GM19372 (cell line): ENCODE data around the gene LCE1C.

Experiments used
- ATAC-seq: cut with Tn5 transposase; IDR thresholded peaks from one replicate; pipeline ENCODE4 v1.9.1; 2021; ENCODE audit warnings: mild to moderate bottlenecking, low read depth, moderate library complexity; ENCODE audit not compliant: unreplicated experiment

LCE1C gene, protein sequence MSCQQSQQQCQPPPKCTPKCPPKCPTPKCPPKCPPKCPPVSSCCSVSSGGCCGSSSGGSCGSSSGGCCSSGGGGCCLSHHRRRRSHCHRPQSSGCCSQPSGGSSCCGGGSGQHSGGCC

DNA sequence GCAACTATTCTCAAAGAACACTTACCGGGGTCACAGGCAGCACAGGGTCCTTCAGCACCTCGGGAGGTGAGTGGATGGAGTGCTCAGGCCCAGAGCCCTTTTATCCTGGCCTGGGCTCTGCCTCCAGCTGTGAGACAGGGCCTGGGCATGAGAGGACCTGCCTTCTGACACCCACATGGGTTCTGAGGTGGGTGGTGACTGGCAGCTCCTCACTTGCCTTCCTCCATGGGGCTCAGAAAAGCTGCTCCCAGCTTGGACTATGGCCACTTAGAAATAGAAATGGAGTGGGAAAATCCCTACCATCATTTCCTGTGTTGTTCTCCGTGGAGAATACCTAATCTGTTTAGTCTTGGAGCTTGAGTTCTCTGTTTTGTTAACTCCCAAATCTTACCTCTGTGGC is at the start of gene LCE1C:
TSS of gene LCE1C (minus strand) at position 76 of the 400 bp plus-strand sequence. CDS start 1,173 bp downstream, outside the sequence.
- no peak for ATAC-seq

GRCh38 chr1:152855661-152856060 is 49.2 kb upstream of the LCE1C start:
- ATAC-seq = no peak

DNA sequence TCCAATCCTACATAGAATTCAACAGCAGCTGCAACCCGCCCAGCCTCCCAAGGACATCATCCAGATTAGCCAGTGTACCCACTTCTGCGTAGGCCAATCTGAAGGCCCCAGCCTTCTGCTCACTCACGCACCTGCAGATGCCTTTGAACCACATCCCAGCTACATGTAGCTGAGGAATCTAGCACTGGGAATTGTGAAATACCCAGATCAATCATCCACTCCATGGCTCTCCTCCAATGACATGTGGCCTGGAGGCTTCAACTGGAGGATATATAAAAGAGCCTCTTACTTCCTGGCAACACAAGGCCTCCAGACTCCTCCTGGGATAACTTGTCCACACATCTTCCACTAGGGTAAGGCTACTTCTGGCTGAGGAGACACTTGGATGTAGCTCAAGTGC is 36.1 kb upstream of the LCE1C start, which contains the start of gene LCE6A:
TSS of gene LCE6A (plus strand) at position 301 of the 400 bp plus-strand sequence. CDS start 665 bp downstream, outside the sequence.
- no peak for ATAC-seq

DNA sequence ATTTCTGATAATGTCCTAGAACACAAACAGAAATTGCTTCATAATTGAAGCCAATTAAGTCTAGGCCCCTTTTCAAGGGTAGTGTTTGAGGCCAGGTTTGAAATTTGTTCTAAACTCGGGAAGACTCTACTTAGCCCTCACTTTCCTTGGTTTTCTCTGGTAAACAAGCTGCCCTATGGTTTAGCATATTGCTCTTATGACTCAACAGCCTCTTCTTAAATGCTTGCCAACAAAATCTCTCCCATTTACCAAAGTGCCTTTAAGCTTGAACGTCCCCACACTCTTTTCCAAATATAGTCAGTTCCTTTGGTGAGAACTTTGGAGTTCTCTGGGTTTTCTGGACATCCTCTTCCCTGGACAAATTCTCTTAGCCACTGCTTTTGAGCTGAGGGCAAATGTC is 30.4 kb upstream of the LCE1C start:
- ATAC-seq = no peak

GRCh38 chr1:152827173-152827572 is 20.7 kb upstream of the LCE1C start, which contains the start of gene LCE1A:
LCE1A (plus strand) TSS chr1:152827473; CDS start chr1:152827473, 0 bp downstream.
- ATAC-seq = no peak

DNA sequence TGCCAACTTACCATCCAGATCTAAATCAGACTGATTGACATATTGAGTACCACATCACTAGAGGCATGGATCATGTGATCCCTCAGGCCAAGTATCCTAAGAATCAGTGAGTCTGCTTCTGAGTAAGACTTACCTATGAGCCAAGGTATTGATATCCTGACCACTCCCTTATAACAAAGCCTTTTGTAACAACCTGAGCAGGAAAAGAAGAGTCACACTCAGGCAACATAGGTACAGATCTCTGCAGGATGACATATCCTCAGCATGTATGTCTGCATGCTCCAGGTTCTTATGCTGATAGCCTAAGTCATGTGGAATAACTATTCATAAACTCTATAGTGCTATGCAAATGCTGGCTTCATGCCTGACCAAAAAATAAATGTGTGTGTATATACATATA is 18.5 kb upstream of the LCE1C start:
- ATAC-seq = no peak

- ATAC-seq = no peak
Observed at GRCh38 chr1:152823294-152823693, 16.8 kb upstream of the LCE1C start.

- ATAC-seq = no peak
Observed at GRCh38 chr1:152817309-152817708, 10.9 kb upstream of the LCE1C start.

- ATAC-seq = no peak
Observed at GRCh38 chr1:152811671-152812070, 5.2 kb upstream of the LCE1C start, which contains the start of gene LCE1B. LCE1B (plus strand) TSS chr1:152811971; CDS start chr1:152812447, 476 bp downstream.

DNA sequence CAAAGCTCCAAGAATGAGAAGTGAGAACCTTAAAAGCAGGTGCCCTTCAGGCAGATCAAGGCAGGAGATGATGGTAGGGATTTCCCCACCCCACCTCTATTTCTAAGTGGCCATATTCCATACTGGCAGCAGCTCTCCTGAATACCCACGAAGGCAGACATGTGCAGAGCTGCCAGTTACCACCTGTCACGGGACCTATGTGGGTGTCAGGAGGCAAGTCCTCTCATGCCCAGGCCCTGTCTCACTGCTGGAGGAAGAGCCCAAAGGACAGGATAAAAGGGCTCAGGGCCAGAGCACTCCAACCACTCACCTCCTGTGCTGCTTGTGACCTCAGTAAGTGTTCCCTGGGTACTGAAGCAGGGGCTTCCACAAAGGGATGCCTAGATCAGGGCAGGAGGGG is 4.6 kb upstream of the LCE1C start:
- ATAC-seq = no peak

DNA sequence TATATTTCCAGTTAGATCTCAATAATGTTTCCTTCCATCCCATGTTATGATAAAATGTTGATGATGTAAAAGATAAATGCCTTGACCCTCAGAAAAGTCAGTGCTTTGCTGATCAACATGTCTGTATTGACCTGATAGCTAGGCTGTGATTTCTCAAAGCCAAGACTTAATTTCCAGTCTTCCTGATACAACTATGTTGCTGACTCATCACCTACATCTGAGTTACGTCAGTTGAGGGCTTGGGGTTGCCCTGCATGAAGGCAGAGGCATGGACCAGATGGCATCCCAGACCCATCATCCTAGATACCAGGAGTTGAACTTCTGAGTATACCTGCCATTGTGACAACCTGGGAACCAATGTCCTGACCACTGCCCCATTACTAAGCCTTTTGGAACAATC is 5.1 kb downstream of the LCE1C start:
- ATAC-seq = no peak

DNA sequence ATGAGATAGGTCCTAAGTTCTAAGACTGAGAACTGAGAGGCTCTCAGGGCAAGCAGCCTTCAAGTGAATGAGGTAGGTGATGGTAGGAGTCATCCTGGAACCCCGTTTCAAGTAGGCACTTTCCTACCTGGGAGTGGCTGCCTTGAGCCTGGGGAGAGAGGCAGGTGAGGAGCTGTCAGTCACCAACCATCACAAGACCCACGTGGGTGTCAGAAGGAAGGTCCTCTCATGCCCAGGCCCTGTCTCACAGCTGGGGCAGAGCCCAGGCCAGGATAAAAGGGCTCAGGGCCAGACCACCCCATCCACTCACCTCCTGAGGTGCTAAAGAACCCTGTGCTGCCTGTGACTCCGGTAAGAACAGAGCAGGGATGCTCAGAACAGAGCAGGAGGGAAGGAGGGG is 10.0 kb downstream of the LCE1C start, which contains the start of gene LCE1D:
TSS of gene LCE1D (plus strand) at position 301 of the 400 bp plus-strand sequence. CDS start 1,074 bp downstream, outside the sequence.
- ATAC-seq = no peak

GRCh38 chr1:152795686-152796085 is 10.8 kb downstream of the LCE1C start:
- ATAC-seq = no peak

- no peak for ATAC-seq
Observed at GRCh38 chr1:152786077-152786476, 20.4 kb downstream of the LCE1C start, which contains the start of gene LCE1E. LCE1E (plus strand) TSS chr1:152786257; CDS start chr1:152787300, 1,043 bp downstream.

DNA sequence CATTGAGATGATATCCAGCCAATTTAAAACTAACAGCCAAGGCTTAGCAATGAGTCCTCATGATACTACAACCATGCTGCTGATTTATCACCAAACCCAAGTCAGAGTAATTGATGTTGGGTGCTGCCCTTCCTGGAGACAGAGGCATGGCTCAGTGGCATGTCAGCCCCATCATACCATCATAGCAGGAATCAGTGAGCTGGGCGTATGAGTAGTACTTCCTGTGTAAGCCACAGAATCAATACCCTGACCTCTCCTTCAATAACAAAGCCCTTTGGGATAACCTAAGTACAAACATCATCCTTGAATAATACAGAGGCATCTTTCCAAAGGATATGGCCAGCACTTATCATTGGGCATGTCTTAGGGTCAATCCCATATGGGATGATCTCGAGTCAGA is 23.4 kb downstream of the LCE1C start:
- no peak for ATAC-seq

DNA sequence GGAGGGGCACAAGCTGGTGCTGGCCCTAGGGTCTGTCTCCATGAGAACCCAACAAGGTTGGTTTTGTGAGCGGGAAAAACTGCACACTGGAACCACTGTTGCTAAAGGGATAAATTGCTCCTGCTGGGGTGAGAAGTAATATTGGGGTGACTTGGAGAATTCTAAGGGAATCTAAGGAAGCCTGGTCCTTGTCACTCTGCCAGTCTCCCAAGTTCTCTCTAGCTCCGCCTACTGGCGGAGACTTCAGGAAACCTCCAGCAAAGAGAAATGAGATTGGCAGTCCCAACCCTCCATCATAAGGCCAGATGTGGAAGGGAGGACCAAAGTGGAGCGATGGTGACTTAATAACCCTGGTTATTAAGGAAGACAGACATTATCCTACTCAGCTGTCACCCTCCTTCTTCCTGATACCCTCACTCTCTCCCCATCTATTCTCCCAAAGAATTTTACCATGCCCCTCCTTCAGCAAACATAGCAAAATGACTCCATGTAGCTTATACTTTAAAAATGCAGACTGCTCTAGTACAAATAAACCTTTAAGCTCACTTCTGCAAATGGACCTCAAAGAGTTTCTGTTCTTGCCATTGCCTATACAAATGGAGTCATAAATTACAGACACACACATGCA is 28.8 kb downstream of the LCE1C start:
- ATAC-seq = no peak

DNA sequence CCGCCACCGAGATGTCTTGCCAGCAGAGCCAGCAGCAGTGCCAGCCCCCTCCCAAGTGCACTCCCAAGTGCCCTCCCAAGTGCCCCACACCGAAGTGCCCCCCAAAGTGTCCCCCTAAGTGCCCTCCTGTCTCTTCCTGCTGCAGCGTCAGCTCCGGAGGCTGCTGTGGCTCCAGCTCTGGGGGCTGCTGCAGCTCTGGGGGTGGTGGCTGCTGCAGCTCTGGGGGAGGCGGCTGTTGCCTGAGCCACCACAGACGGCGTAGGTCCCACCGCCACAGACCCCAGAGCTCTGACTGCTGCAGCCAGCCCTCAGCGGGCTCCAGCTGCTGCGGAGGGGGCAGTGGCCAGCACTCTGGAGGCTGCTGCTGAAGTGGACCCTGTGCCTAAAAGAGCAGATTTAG is 30.1 kb downstream of the LCE1C start:
- no peak for ATAC-seq

DNA sequence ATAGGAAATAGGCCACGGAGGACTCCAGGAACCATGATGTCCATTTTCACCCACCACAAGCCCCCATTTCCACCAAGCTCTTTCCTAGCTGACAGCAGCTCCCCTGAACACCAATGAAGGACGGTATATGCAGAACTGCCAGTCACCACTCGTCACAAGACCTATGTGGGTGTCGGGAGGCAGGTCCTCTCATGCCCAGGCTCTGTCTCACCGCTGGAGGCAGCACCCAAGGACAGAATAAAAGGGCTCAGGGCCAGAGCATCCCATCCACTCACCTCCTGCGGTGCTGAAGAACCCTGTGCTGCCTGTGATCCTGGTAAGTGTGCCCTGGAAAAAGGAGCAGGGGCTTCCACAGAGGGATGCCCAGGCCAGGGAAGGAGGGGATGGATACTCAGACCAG is 31.6 kb downstream of the LCE1C start, which contains the start of gene LCE1F:
TSS of gene LCE1F (plus strand) at position 266 of the 400 bp plus-strand sequence. CDS start 1,232 bp downstream, outside the sequence.
- ATAC-seq = no peak

DNA sequence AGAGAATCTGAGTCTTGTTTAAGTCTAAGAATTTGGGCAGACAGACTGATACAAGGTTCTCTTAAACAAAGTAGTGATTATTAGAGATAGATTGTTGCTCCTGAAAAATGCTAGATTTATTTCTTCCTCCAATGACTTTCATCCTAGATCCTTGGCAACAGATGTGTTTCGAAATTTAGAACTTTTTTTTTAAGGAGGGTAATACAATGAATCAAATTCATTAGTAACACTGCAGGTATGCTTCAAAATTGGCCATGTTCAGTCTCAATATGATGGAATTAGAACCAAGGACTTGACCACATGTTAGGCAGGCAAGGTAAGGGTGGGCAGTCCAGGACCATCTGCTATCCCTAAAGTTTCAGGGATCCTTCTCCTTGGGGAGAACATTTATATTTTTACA is 36.0 kb downstream of the LCE1C start:
- no peak for ATAC-seq

DNA sequence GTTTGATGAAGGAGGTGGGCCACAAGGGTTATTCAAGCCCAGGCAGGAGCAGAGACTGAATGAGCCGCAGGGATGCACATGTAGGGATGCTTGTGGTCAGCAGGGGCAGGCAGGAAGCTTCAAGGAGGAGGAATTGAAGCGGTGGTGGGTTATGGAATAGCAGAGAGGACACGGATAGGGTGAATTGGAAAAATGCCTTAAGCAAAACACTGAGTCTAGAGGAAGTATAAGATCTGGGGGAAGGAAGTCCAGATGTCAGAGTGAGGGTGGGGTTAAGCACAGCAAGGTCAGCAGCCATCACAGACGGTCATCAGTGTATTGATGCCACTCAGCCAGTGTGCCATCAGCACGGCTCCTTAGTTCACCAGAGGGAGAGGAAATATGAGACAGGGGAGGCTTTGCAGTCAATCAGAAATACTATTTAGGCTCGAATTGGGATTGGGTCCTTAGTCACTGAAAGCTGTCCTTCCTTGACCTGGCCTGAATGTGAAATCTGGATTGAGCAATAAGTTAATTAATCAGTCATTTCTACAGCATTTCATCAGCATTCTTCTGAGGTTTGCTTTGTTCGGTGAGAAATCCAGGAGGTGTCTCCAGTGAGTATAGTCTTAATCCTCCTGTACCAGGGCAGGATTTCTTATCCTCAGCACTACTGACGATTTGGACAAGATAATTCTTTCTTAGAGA is 37.5 kb downstream of the LCE1C start:
- ATAC-seq = no peak

DNA sequence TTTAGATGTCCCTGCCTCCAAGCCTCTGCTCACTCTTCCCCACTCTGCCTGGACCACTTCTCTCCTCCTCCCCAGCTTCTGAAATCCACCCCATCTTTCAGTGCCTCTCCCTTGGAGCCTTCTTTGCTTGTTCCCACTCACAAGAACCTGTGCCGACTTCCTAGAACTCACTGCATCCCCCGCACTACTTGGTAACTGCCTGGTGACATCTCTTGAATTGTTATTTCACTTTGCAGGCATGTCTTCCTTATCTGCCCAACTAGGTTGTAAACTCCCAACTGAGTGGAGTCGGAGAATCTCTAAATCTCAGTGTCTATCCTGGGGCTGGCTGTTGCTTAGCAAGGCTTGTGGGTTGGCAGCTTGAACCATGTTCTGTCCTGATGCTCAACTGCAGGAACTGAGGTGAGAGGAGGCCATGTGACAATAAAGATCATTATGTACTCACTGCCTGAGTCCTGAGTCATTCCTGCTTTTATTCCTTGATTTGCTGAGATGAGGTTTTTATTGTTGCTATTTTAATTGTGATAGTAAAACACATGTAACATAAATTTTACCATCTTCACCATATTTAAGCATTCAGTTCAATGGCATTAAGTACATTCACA is 44.7 kb downstream of the LCE1C start:
- no peak for ATAC-seq
